Measurements from ENCODE around the gene TPST1. TPM values are rescaled to one million over a fixed set of nuclear protein-coding genes. Genes with fewer than 3 reads are reported as not detected.

Gene TPST1
- total RNA-seq, 1 donor from 2014 or later, result 30.0 TPM

GRCh38 chr7:66187905-66188304 lies 17.2 kb upstream of the TPST1 start:
- no peak overlapping the region for H3K27ac Mint-ChIP-seq (ENCODE audit: unreplicated experiment)
- peaks cover 3% of the 10 kb centered on the region for H3K9me3 Mint-ChIP-seq (ENCODE audit: low read depth)
- no peak for TF ChIP-seq CTCF (IDR thresholded peaks at IDR 0.05)
- no peak overlapping the region for H3K4me3 Mint-ChIP-seq (ENCODE audit: unreplicated experiment)
- no peak for DNase-seq (ENCODE audit: low spot score)
- no peaks in the 10 kb centered on the region for H3K36me3 Mint-ChIP-seq (ENCODE audit: low read depth)
- H3K27me3 Mint-ChIP-seq (ENCODE audit: low read depth), result no peaks in the 10 kb centered on the region
- no peaks in the 10 kb centered on the region for H3K4me1 Mint-ChIP-seq (ENCODE audit: low read depth)

- H3K4me1 Mint-ChIP-seq (ENCODE audit: low read depth), result no peaks in the 10 kb centered on the region
- no peaks in the 10 kb centered on the region for H3K36me3 Mint-ChIP-seq (ENCODE audit: low read depth)
- DNase-seq (ENCODE audit: low spot score), result no peak
- H3K27ac Mint-ChIP-seq (ENCODE audit: unreplicated experiment), result no peak overlapping the region
- peaks cover 3% of the 10 kb centered on the region for H3K9me3 Mint-ChIP-seq (ENCODE audit: low read depth)
- no peak overlapping the region for H3K4me3 Mint-ChIP-seq (ENCODE audit: unreplicated experiment)
- TF ChIP-seq CTCF (IDR thresholded peaks at IDR 0.05), result no peak
- H3K27me3 Mint-ChIP-seq (ENCODE audit: low read depth), result peaks cover under 1% of the 10 kb centered on the region
These were observed 16.5 kb upstream of the TPST1 start for GRCh38 chr7:66188645-66189044.

GRCh38 chr7:66189695-66190503 lies 15.2 kb upstream of the TPST1 start:
- H3K36me3 Mint-ChIP-seq (ENCODE audit: low read depth), result no peaks in the 10 kb centered on the region
- H3K4me3 Mint-ChIP-seq (ENCODE audit: unreplicated experiment), result no peak overlapping the region
- TF ChIP-seq CTCF (IDR thresholded peaks at IDR 0.05), result no peak
- no peak for DNase-seq (ENCODE audit: low spot score)
- peaks cover 2% of the 10 kb centered on the region for H3K27me3 Mint-ChIP-seq (ENCODE audit: low read depth)
- H3K4me1 Mint-ChIP-seq (ENCODE audit: low read depth), result no peaks in the 10 kb centered on the region
- no peak overlapping the region for H3K27ac Mint-ChIP-seq (ENCODE audit: unreplicated experiment)
- peaks cover 3% of the 10 kb centered on the region for H3K9me3 Mint-ChIP-seq (ENCODE audit: low read depth)

- Mint-ChIP-seq H3K4me1 (ENCODE audit: low read depth) (no peaks in the 10 kb centered on the region), H3K36me3 (ENCODE audit: low read depth) (no peaks in the 10 kb centered on the region), H3K27ac (ENCODE audit: unreplicated experiment) (no peak overlapping the region), H3K27me3 (ENCODE audit: low read depth) (peaks cover 2% of the 10 kb centered on the region), H3K4me3 (ENCODE audit: unreplicated experiment) (no peak overlapping the region), H3K9me3 (ENCODE audit: low read depth) (peaks cover 3% of the 10 kb centered on the region)
- no peak for DNase-seq (ENCODE audit: low spot score)
- TF ChIP-seq CTCF (IDR thresholded peaks at IDR 0.05), result no peak
These were observed 14.7 kb upstream of the TPST1 start for GRCh38 chr7:66190504-66190857.

GRCh38 chr7:66193146-66193725 lies 11.9 kb upstream of the TPST1 start:
- Mint-ChIP-seq H3K9me3 (ENCODE audit: low read depth) (no peaks in the 10 kb centered on the region), H3K4me3 (ENCODE audit: unreplicated experiment) (no peak overlapping the region), H3K27me3 (ENCODE audit: low read depth) (peaks cover 2% of the 10 kb centered on the region), H3K36me3 (ENCODE audit: low read depth) (no peaks in the 10 kb centered on the region), H3K4me1 (ENCODE audit: low read depth) (no peaks in the 10 kb centered on the region), H3K27ac (ENCODE audit: unreplicated experiment) (no peak overlapping the region)
- DNase-seq (ENCODE audit: low spot score), result no peak
- no peak for TF ChIP-seq CTCF (IDR thresholded peaks at IDR 0.05)

All from chondrocyte (in vitro differentiated cells).